OCI-LY7 (cell line): ENCODE measurements around the gene OR10H2.

Experiments
- EZH2phosphoT487 ChIP-seq: fragments of 200-600 bp; sonication (generic); IDR thresholded peaks from 2 replicates; pipeline ENCODE4 v1.6.1; 2018; ENCODE audit warnings: low read depth, borderline replicate concordance, mild to moderate bottlenecking, mixed run types, antibody characterized with exemption, low read length, moderate library complexity, mixed read lengths
- TF ChIP-seq, protein P1 (sequence below): fragments of 200-600 bp; sonication (generic); conservative IDR thresholded peaks from 2 replicates; pipeline ENCODE4 v1.5.1; 2014; ENCODE audit warnings: mild to moderate bottlenecking, antibody characterized with exemption, low read length, moderate library complexity, mixed read lengths

DNA sequence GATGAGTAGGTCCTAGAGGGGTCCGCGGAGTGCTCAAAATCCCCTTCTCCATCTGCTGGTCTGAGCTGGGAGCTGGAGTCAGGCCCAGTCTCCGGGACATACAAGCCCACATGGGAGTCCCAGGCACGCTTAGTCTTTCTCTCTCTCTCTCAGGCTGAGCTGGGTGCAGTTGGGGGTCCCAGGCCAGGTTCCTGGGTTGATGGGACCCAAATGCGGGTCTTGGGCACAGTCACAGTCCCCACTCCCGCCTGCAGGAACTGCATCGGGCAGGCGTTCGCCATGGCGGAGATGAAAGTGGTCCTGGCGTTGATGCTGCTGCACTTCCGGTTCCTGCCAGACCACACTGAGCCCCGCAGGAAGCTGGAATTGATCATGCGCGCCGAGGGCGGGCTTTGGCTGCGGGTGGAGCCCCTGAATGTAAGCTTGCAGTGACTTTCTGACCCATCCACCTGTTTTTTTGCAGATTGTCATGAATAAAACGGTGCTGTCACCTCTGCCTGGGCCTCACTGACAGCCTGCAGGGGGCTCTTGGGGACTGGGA is 31.1 kb upstream of the OR10H2 start:
- TF ChIP-seq EZH2phosphoT487 = no peak
- TF ChIP-seq, protein P1, sequence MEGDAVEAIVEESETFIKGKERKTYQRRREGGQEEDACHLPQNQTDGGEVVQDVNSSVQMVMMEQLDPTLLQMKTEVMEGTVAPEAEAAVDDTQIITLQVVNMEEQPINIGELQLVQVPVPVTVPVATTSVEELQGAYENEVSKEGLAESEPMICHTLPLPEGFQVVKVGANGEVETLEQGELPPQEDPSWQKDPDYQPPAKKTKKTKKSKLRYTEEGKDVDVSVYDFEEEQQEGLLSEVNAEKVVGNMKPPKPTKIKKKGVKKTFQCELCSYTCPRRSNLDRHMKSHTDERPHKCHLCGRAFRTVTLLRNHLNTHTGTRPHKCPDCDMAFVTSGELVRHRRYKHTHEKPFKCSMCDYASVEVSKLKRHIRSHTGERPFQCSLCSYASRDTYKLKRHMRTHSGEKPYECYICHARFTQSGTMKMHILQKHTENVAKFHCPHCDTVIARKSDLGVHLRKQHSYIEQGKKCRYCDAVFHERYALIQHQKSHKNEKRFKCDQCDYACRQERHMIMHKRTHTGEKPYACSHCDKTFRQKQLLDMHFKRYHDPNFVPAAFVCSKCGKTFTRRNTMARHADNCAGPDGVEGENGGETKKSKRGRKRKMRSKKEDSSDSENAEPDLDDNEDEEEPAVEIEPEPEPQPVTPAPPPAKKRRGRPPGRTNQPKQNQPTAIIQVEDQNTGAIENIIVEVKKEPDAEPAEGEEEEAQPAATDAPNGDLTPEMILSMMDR = no peak
